Measurements from ENCODE around the gene BRPF1.
"Not testable (repeated sequence)": the region's sequence is repeated elsewhere in the genome, so short reads cannot be mapped to it uniquely, and the experiment has no call there.

The BRPF1 gene

GRCh38 chr3:9769426-9770275 is 38.1 kb downstream of the BRPF1 start, which contains the start of gene CAMK1:
Gene CAMK1 (minus strand): TSS chr3:9769947. CDS start chr3:9767749, 2,198 bp downstream.
- no peak for TF ChIP-seq CTCF (IDR thresholded peaks at IDR 0.05; ENCODE audit: low read depth, low read length)
- DNase-seq (ENCODE audit: extremely low read depth, low read depth), result peak; percentile 27

GRCh38 chr3:9770276-9770812 is 38.8 kb downstream of the BRPF1 start:
- DNase-seq (ENCODE audit: extremely low read depth, low read depth), result no peak
- TF ChIP-seq CTCF (IDR thresholded peaks at IDR 0.05; ENCODE audit: low read depth, low read length), result no peak

GRCh38 chr3:9771007-9771406 is 39.5 kb downstream of the BRPF1 start:
- not testable (repeated sequence) for DNase-seq (ENCODE audit: extremely low read depth, low read depth)

- TF ChIP-seq CTCF (IDR thresholded peaks at IDR 0.05; ENCODE audit: low read depth, low read length), result no peak
- DNase-seq (ENCODE audit: extremely low read depth, low read depth), result no peak
Observed at GRCh38 chr3:9776896-9777693, 45.6 kb downstream of the BRPF1 start.

GRCh38 chr3:9777694-9778021 is 46.1 kb downstream of the BRPF1 start:
- DNase-seq (ENCODE audit: extremely low read depth, low read depth), result no peak
- no peak for TF ChIP-seq CTCF (IDR thresholded peaks at IDR 0.05; ENCODE audit: low read depth, low read length)

- TF ChIP-seq CTCF (IDR thresholded peaks at IDR 0.05; ENCODE audit: low read depth, low read length), result no peak
- DNase-seq (ENCODE audit: extremely low read depth, low read depth), result peak; percentile 34
Observed at GRCh38 chr3:9778143-9779074, 46.9 kb downstream of the BRPF1 start.

GRCh38 chr3:9779075-9779593 is 47.6 kb downstream of the BRPF1 start:
- TF ChIP-seq CTCF (IDR thresholded peaks at IDR 0.05; ENCODE audit: low read depth, low read length), result no peak
- DNase-seq (ENCODE audit: extremely low read depth, low read depth), result no peak

Measured in AG09319 (cell line).